HepG2 (cell line): ENCODE data around the gene PIP5K1C. TPM values are rescaled to one million over a fixed set of nuclear protein-coding genes. Genes with fewer than 3 reads are reported as not detected.

Experiments used
- ATAC-seq: fragments of 200-7000 bp; cut with Tn5 transposase; 3 replicates; pipeline ENCODE4 v1.9.1; 2020; ENCODE audit warnings: mild to moderate bottlenecking, moderate library complexity
- BruUV-seq: library from RNA; stranded (reverse); fragments of 400-500 nt; replicated peaks from 2 replicates; lab custom pipeline; 2021; lab: Mats Ljungman, UMichigan
- CTCF ChIA-PET: fragments of 300-600 bp; formaldehyde crosslinking; extraction: SDS; loops from one replicate; lab custom pipeline; 2021; ENCODE audit warnings: low total read pairs, inconsistent platforms, low intra/inter-chr PET ratio; lab: Yijun Ruan, JAX
- POLR2A ChIA-PET: fragments of 350-600 bp; sonication (Branson Sonifier 250); formaldehyde crosslinking; loops from one replicate; lab custom pipeline; 2020; ENCODE audit warnings: antibody characterized with exemption, inconsistent platforms; lab: Yijun Ruan, JAX
- DNase-seq: peaks from one replicate; pipeline ENCODE4 v3.0.0-alpha.2; 2015; ENCODE audit warnings: low spot score
- FAIRE-seq: peaks from 3 replicates; lab custom pipeline; 2011; peaks lifted over from hg19 to GRCh38; lab: Jason Lieb, UNC
- H2AFZ ChIP-seq: one replicate; pipeline ENCODE4 v1.6.1; 2011; ENCODE audit warnings: low read length, inconsistent platforms
- H3K27ac ChIP-seq: fragments of 300-600 bp; 3 replicates; pipeline ENCODE4 v1.8.0; 2011; ENCODE audit warnings: mixed run types, mild to moderate bottlenecking, mixed read lengths, low read length, inconsistent platforms; ENCODE audit not compliant: insufficient read depth; ENCODE audit errors: extremely low read length
- H3K27me3 ChIP-seq, 2 experiments: fragments of 200-600 bp in 1 of 2; 2 replicates in 1 of 2; 3 replicates in 1 of 2; pipeline versions ENCODE4 v1.6.0 to v1.8.0; 2011; ENCODE audit warnings: low read length in 2 of 2, mild to moderate bottlenecking in 2 of 2, moderate library complexity in 2 of 2, inconsistent platforms in 1 of 2; ENCODE audit not compliant: insufficient read depth in 2 of 2, control insufficient read depth in 1 of 2
- H3K36me3 ChIP-seq, 2 experiments: fragments of 200-600 bp in 1 of 2; replicated peaks in 1 of 2; 2 replicates in 1 of 2; 3 replicates in 1 of 2; pipeline versions ENCODE4 v1.5.1 to v1.8.0; 2011; ENCODE audit warnings: low read length in 2 of 2, inconsistent platforms in 1 of 2; ENCODE audit not compliant: insufficient read depth in 2 of 2, control insufficient read depth in 1 of 2
- H3K4me1 ChIP-seq: 2 replicates; pipeline ENCODE4 v1.5.1; 2012; ENCODE audit warnings: low read length, inconsistent platforms; ENCODE audit not compliant: insufficient read depth
- H3K4me2 ChIP-seq: 2 replicates; pipeline ENCODE4 v1.6.0; 2011; ENCODE audit warnings: low read depth, low read length, inconsistent platforms
- H3K4me3 ChIP-seq, 3 experiments: fragments of 200-600 bp in 1 of 3; sonication (generic), shearing (Covaris generic) in 1 of 3; replicated peaks in 1 of 3; 2 replicates each; pipeline ENCODE4 v1.5.1; 2011 to 2016; ENCODE audit warnings: low read length in 3 of 3, inconsistent platforms in 2 of 3, low read depth in 2 of 3, mild to moderate bottlenecking in 2 of 3, control low read depth in 1 of 3, mixed read lengths in 1 of 3; ENCODE audit not compliant: insufficient read depth in 1 of 3
- H3K79me2 ChIP-seq: one replicate; pipeline ENCODE4 v1.6.1; 2011; ENCODE audit warnings: low read length, inconsistent platforms; ENCODE audit not compliant: insufficient read depth
- H3K9ac ChIP-seq: 2 replicates; pipeline ENCODE4 v1.6.0; 2011; ENCODE audit warnings: mild to moderate bottlenecking, low read depth, low read length, inconsistent platforms; ENCODE audit not compliant: insufficient read depth
- H3K9me3 ChIP-seq: 2 replicates; pipeline ENCODE4 v1.5.1; 2012; ENCODE audit warnings: mild to moderate bottlenecking, low read length
- H4K20me1 ChIP-seq: 2 replicates; pipeline ENCODE4 v1.6.0; 2011; ENCODE audit warnings: inconsistent platforms, mild to moderate bottlenecking, low read length, moderate library complexity; ENCODE audit not compliant: insufficient read depth
- ARNT ChIP-seq: fragments of 450-650 bp; IDR thresholded peaks from 2 replicates; pipeline ENCODE4 v1.6.1; 2017
- ATF7-NPFF ChIP-seq: sonication (generic); formaldehyde crosslinking; IDR thresholded peaks from 2 replicates; pipeline ENCODE4 v1.8.1; 2023; ENCODE audit warnings: mild to moderate bottlenecking, low read depth, missing genetic modification reagents, moderate library complexity
- REST ChIP-seq, 2 experiments: IDR thresholded peaks; 2 replicates each; pipeline ENCODE4 v1.6.1; 2011 to 2012; ENCODE audit warnings: low read length in 2 of 2, borderline replicate concordance in 1 of 2, low read depth in 1 of 2, mild to moderate bottlenecking in 1 of 2, moderate library complexity in 1 of 2
- RXRA ChIP-seq: sonication (generic); formaldehyde crosslinking; IDR thresholded peaks from 2 replicates; pipeline ENCODE4 v1.5.1; 2020; ENCODE audit warnings: missing genetic modification reagents
- ZNF777 ChIP-seq: sonication (generic); formaldehyde crosslinking; IDR thresholded peaks from 2 replicates; pipeline ENCODE4 v1.4.0; 2020; ENCODE audit warnings: missing genetic modification reagents
- ZSCAN9 ChIP-seq: IDR thresholded peaks from 2 replicates; pipeline ENCODE4 v1.6.1; 2016; ENCODE audit warnings: borderline replicate concordance
- WGBS: methylation state at CpG from one replicate; pipeline ENCODE4 v1.1.6; 2017; ENCODE audit warnings: low lambda C conversion rate; 5-methylcytosine and 5-hydroxymethylcytosine counted together
- in situ Hi-C: cut with HindIII; loops from 2 replicates; pipeline ENCODE4 v1.10.0; 2017; ENCODE audit warnings: low pct_unique_long_range_greater_than_20kb; ENCODE audit not compliant: extremely low pct_ligation_motif_present
- intact Hi-C: fragments of 100-400 bp; cut with micrococcal nuclease; formaldehyde crosslinking; loops from one replicate; pipeline ENCODE4 v1.10.0; 2022; ENCODE audit not compliant: unreplicated experiment
- polyA plus RNA-seq, 8 experiments: library from polyadenylated mRNA; depleted of rRNA in 3 of 8; stranded (reverse) in 7 of 8; unstranded in 1 of 8; fragments of >200 nt; fragmentation: Illumina TruSeq in 4 of 8; extraction: Trizol in 4 of 8; gene quantifications; 2 replicates each; pipeline versions ENCODE4 v1.2.1 to v1.2.3, GENCODE V29; 2011 to 2016; ENCODE audit warnings: low read depth in 4 of 8, missing spikeins in 1 of 8, mixed read lengths in 1 of 8; ENCODE audit not compliant: insufficient read depth in 1 of 8
- total RNA-seq, 5 experiments: library from RNA; depleted of rRNA; stranded (reverse); fragments of >200 nt; fragmentation: Illumina TruSeq; extraction: Trizol; gene quantifications; 2 replicates each; pipeline ENCODE4 v1.2.3, GENCODE V29; 2016; ENCODE audit warnings: low read depth in 1 of 5

PIP5K1C gene
- total and polyA plus RNA-seq, 2 of the 13 experiments (the other 11 are each of a cell fraction or from before 2014, with no cell fraction given): 3.6 to 4.3 TPM

GRCh38 chr19:3608750-3609322 lies 91.4 kb downstream of the PIP5K1C start:
- TF ChIP-seq REST (IDR thresholded peaks at IDR 0.05; ENCODE audit: borderline replicate concordance in 1 of 2, low read depth in 1 of 2, low read length in 2 of 2): no peak
- TF ChIP-seq ARNT: no peak
- TF ChIP-seq ATF7-NPFF: no peak
- no peak for TF ChIP-seq RXRA (CRISPR knock-in tag)
- no peak for TF ChIP-seq ZNF777 (CRISPR knock-in tag)
- TF ChIP-seq ZSCAN9: no peak
- H3K4me1 ChIP-seq: peaks cover 40% of the 10 kb centered on the region
- H3K27ac ChIP-seq: no peak overlapping the region
- H3K4me2 ChIP-seq: no peak overlapping the region
- H3K27me3 ChIP-seq: peaks cover 0 to 20% of the 10 kb centered on the region in 2 experiments; a peak in 2 of 5 replicates
- no TSS peak for BruUV-seq
- H3K36me3 ChIP-seq: peaks cover 3 to 13% of the 10 kb centered on the region in 2 experiments; a peak in 2 of 5 replicates
- H3K9me3 ChIP-seq: no peaks in the 10 kb centered on the region
- no peaks in the 10 kb centered on the region for H4K20me1 ChIP-seq
- no peak overlapping the region for H2AFZ ChIP-seq
- DNase-seq (no peak), ATAC-seq (no peak), FAIRE-seq (no peak)
- intact Hi-C loops (no loop called here), in situ Hi-C loops (no loop called here)
- no peaks in the 10 kb centered on the region for H3K79me2 ChIP-seq
- WGBS: 64% methylated on average over 14 of the region's 21 CpGs
- no peak overlapping the region for H3K9ac ChIP-seq
- CTCF ChIA-PET: no interaction called here
- H3K4me3 ChIP-seq: no peak overlapping the region
- POLR2A ChIA-PET: no interaction called here
